ENCODE results near the gene REC8.
"Not testable (repeated sequence)": the region's sequence is repeated elsewhere in the genome, so short reads cannot be mapped to it uniquely, and the experiment has no call there.

The REC8 gene

GRCh38 chr14:24185741-24186140 lies 13.9 kb downstream of the REC8 start:
- no peak for FAIRE-seq

GRCh38 chr14:24186831-24187538 lies 15.1 kb downstream of the REC8 start:
- FAIRE-seq: no peak

- FAIRE-seq: no peak
Measured at GRCh38 chr14:24187539-24187915, 15.6 kb downstream of the REC8 start.

GRCh38 chr14:24188251-24189058 lies 16.6 kb downstream of the REC8 start, which contains the start of gene IPO4:
IPO4 (minus strand) TSS chr14:24188816; CDS start chr14:24188787, 29 bp downstream.
- no peak for FAIRE-seq

DNA sequence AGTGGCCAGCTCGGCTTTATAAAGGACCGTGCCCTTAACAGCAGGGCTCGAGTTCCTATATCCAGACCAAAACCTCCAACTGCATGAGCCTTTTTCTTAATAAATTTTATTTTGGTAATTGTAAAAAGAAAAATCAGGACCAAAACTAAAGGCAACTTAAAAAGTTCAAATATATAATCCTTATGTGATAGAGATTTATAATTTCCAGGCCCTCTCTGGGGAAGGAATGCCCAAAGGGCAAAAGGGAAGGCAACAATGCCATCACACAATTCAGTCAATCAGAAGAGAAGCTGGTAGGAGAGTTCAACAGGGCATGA lies 17.1 kb downstream of the REC8 start:
- no peak for FAIRE-seq

DNA sequence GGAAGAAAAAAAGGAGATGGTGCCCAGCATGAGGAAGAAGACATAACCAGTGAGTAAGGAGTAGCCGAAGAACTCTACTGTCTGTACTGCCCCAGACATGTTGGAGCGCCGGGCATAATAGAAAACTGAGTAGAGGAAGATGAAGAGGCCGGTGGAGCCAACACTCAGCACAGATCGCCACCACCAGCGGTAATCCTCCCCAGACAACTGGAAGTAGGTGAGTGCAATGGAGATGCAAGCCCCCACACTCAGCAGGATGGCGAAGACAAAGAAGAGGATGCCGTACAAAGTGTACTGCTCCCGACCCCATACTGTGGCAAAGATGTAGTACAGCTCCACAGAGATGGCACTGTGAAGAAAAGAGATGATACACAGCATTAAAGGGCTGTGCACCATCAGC lies 17.6 kb downstream of the REC8 start:
- FAIRE-seq: no peak

- no peak for FAIRE-seq
Measured at GRCh38 chr14:24190416-24190815, 18.5 kb downstream of the REC8 start.

- FAIRE-seq: no peak
Measured at GRCh38 chr14:24192933-24193332, 21.1 kb downstream of the REC8 start.

DNA sequence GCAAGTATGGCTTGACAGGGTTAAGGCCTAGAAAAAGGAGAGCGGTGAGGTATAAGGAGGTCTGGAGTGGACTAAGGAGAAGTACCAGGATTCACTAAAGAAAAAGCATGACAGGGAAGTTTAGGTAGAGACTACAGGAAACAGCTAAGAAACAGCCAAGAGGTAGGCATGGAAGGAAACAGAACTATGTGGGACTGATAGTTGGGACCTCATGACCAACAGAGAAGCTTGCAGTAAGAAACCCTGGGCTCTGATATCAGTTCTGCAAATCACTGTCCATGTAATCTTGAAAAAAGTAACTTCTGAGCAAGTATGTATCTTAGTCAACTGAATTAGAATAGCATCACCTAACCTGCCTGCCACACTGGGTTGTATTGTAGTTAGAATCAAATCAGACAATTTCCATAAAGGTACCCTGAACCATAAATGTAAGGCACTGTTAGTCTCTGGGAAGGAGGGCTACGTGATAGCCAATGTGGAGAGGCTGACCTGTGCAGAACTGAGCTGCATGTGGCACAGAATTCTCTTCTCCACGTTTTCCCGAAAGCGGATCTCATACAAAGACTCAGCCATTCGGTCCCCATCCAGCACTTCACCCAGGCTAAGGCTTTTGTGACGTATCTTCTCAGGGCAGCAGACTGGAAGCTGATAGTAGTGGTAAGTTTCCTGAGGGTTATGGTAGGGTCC lies 22.4 kb downstream of the REC8 start:
- FAIRE-seq: no peak

DNA sequence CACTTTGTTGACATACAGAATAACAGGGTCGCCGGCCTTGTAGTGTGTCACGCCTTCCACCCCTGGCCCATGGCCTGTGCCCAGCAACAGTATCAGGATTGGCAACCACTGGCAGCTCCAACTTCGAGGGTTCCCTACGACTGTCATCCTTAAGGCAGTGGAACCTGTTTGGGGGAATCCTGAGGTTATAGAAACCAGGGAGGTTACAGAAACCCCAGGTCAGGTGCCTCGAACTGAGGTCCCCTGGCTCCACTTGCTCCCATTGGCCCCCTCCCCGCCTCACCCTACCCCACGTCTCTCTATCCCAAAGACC lies 22.9 kb downstream of the REC8 start:
- FAIRE-seq: no peak

- FAIRE-seq: no peak
Measured at GRCh38 chr14:24195186-24196070, 23.5 kb downstream of the REC8 start, which contains the start of gene TM9SF1. TM9SF1 (minus strand) TSS chr14:24195441; CDS start chr14:24195019, 422 bp downstream.

GRCh38 chr14:24196071-24197055 lies 24.5 kb downstream of the REC8 start:
- FAIRE-seq: no peak

DNA sequence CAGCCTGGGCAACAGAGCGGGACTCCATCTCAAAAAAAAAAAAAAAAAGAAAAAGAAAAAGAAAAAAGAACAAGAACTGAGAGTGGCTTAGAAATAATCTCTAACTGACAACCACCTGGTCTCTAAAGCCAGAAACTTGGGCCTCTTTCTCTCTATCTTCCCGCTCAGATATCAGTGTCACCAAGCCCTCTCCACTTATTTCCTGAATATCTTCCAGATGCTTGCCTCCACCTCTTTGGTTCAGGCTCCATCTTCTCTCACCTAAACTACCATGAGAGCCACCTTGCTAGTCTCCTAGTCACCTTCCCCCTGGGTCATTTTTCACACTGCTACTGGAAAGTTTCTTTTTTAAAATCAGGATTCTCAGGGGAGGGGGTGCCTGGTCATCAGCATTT lies 25.2 kb downstream of the REC8 start:
- no peak for FAIRE-seq

DNA sequence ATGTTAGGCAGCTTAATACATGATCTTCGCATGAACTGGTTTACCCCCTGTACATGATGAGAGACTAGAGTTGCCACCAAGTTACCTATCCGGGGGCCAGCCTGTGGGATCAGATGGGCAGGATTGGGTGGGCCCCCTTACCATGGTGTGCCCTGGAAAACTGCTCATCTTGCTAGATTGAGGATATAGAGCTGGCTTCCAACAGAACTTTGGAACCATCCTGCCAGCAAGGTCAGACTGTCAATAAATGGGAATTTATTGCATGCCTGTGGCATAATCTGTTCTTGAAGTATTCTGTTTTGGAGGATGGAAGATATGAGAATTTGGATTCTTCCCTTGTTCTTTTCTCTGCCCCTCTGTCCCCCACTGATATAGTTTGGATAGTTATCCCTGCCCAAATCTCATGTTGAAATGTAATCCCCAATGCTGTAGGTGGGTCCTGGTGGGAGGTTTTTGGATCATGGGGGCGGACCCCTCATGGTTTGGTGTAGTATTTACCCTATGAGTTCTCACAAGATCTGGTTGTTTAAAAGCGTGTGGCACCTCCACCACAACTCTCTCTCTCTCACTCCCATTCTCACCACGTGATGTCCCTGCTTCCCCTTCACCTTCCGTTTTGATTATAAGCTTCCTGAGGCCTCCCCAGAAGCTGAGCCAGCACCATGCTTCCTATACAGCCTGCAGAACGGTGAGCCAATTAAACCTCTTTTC lies 27.1 kb downstream of the REC8 start:
- FAIRE-seq: no peak

DNA sequence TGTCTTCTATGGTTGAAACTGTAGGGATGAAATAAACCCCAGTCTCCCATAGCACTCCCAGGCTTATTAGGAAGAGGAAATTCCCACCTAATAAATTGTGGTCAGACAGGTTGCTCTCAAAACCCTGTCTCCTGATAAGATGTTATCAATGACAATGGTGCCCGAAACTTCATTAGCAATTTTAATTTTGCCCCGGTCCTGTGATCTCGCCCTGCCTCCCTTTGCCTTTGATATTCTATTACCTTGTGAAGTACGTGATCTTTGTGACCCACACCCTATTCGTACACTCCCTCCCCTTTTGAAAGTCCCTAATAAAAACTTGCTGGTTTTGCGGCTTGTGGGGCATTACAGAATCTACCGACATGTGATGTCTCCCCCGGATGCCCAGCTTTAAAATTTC lies 30.7 kb downstream of the REC8 start:
- FAIRE-seq: not testable (repeated sequence)

- not testable (repeated sequence) for FAIRE-seq
Measured at GRCh38 chr14:24203249-24203886, 31.5 kb downstream of the REC8 start.

- no peak for FAIRE-seq
Measured at GRCh38 chr14:24204163-24205146, 32.6 kb downstream of the REC8 start.

DNA sequence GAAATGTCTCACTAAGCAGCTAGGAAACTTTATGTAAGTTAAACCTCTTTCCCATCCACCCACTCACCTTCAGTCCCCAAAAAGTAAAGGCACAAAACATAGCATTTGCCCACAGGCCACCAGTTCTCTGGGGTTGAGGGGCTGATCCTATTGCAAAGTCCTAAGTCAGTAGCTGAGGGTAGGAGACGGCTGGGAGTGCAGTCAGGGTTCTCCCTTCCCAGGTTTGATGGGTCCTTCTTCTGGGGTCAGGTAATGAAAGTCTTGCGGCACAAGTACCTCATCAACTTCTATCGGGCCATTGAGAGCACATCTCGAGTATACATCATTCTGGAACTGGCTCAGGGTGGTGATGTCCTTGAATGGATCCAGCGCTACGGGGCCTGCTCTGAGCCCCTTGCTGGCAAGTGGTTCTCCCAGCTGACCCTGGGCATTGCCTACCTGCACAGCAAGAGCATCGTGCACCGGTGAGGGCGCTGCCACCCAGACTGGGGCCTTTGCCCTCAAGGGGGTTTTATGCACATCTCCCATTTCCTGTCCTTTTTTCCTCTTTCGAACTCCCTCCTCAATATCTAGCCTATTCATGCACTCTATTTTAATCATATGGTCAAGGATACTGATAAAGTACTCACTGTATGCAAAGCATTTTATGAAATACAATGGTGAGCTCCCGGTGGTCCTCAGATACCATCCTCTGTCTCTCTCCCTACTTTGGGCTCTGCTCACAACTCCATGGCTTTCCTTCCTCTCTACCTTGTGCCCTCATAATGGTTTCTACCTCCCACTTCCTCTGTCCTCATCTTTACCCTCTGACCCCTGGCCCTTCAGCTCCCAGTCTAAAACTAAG lies 34.6 kb downstream of the REC8 start:
- no peak for FAIRE-seq

All from colon (tissue), 2 donors.